Sigmoid colon (tissue), 7 donors: Measurements from ENCODE around the gene BCR. TPM values are rescaled to one million over a fixed set of nuclear protein-coding genes. Genes with fewer than 3 reads are reported as not detected.

Experiments used
- DNase-seq: peaks from one replicate; pipeline ENCODE4 v3.0.0-alpha.2; 2019
- H3K27ac ChIP-seq, 4 donors: fragments of 200-600 bp; sonication (generic); one replicate each; pipeline ENCODE4 v1.5.1; 2016 to 2019; ENCODE audit warnings: mild to moderate bottlenecking in 1 of 4
- H3K27me3 ChIP-seq, 3 donors: fragments of 200-600 bp; sonication (generic); one replicate each; pipeline ENCODE4 v1.5.1; 2019; ENCODE audit warnings: mild to moderate bottlenecking in 1 of 3
- H3K36me3 ChIP-seq, 4 donors: fragments of 200-600 bp; sonication (generic); one replicate each; pipeline ENCODE4 v1.5.1; 2016 to 2019
- H3K4me1 ChIP-seq, 4 donors: fragments of 200-600 bp; sonication (generic); one replicate each; pipeline ENCODE4 v1.5.1; 2017 to 2019
- H3K4me3 ChIP-seq, 4 donors: fragments of 200-600 bp; sonication (generic); one replicate each; pipeline ENCODE4 v1.5.1; 2017 to 2019; ENCODE audit warnings: mild to moderate bottlenecking in 2 of 4, moderate library complexity in 1 of 4
- H3K9me3 ChIP-seq, 4 donors: fragments of 200-600 bp in 3 of 4; sonication (generic) in 3 of 4; one replicate each; pipeline versions ENCODE4 v1.5.1 to v1.6.1; 2013 to 2019
- EP300 ChIP-seq, 4 donors: sonication (generic); formaldehyde crosslinking; IDR thresholded peaks; one replicate each; pipeline ENCODE4 v1.6.1; 2017; ENCODE audit warnings: antibody characterized with exemption in 4 of 4
- POLR2A ChIP-seq, 2 donors: fragments of 450-650 bp; IDR thresholded peaks; one replicate each; pipeline ENCODE4 v1.6.1; 2016; ENCODE audit warnings: antibody characterized with exemption in 2 of 2, mild to moderate bottlenecking in 2 of 2, moderate library complexity in 2 of 2
- POLR2AphosphoS5 ChIP-seq, 4 donors: sonication (generic); formaldehyde crosslinking; IDR thresholded peaks; one replicate each; pipeline ENCODE4 v1.6.1; 2017; ENCODE audit warnings: antibody characterized with exemption in 4 of 4
- WGBS, 2 donors: extraction: QIAGEN DNeasy Blood & Tissue Kit; methylation state at CpG; one replicate each; pipeline ENCODE4 v1.1.7; 2013; 5-methylcytosine and 5-hydroxymethylcytosine counted together
- intact Hi-C: fragments of 100-400 bp; cut with DNase I; formaldehyde crosslinking; loops from one replicate; pipeline ENCODE4 v1.15.1; 2023
- polyA plus RNA-seq, 3 donors: library from polyadenylated mRNA; stranded (reverse); fragments of 200-250 nt; gene quantifications; one replicate each; pipeline ENCODE4 v1.2.3, GENCODE V29; 2013
- total RNA-seq, 4 donors: library from RNA; depleted of rRNA; stranded (reverse); fragments of >200 nt; gene quantifications; one replicate each; pipeline ENCODE4 v1.1.0, GENCODE V29; 2016
- TF ChIP-seq, protein P1 (sequence below), 4 experiments: fragments of 450-650 bp in 3 of 4; fragments of 200-600 bp in 1 of 4; IDR thresholded peaks; one replicate each; pipeline ENCODE4 v1.5.1; 2016 to 2019; ENCODE audit warnings: antibody characterized with exemption in 4 of 4, mild to moderate bottlenecking in 3 of 4, moderate library complexity in 2 of 4
- donor health status: healthy with polysubstance abuse.
- donor health status: Bipolar disorder and iron deficiency.
- donor health status: healthy.

BCR gene
- total and polyA plus RNA-seq, 7 donors, result 10.8 to 39.9 (median 17.5) TPM

DNA sequence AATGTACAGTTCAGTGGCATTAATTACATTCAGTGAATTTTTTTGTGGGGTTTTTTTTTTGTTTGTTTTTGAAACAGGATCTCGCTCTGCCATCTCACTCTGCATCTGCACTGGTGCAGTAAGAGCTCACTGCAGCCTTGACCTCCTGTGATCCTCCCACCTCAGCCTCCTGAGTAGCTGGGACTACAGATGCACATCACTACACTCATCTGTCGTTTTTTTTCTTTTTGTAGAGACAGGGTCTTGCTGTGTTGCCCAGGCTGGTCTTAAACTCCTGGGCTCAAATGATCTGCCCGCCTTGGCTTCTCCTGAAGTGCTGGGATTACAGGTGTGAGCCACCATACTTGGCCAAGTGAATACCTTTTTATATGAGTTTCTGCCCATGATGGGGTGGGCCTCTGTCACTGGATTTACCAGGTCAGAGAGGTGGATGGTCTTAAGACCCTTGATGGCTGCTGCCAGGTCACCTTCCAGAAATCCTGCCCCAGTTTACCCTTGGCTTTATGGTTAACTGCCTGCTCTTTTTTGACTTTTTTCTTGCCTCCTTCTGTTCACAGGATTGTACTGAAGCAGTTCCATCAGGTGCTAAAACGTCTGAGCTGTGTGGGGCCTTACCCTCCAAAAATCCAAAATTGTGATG is 22.6 kb downstream of the BCR start:
- Histone ChIP-seq H3K36me3 (no peaks in the 10 kb centered on the region), H3K9me3 (no peaks in the 10 kb centered on the region), H3K27me3 (no peaks in the 10 kb centered on the region), H3K4me3 (no peak overlapping the region), H3K4me1 (peaks cover 0 to 33% (median 30%) of the 10 kb centered on the region in 4 donors), H3K27ac (peak overlapping the region in 2 of 4 donors; percentile 28 to 48)
- intact Hi-C loops, result no loop called here
- no peak for TF ChIP-seq POLR2A (IDR thresholded peaks at IDR 0.05)
- TF ChIP-seq, protein P1, sequence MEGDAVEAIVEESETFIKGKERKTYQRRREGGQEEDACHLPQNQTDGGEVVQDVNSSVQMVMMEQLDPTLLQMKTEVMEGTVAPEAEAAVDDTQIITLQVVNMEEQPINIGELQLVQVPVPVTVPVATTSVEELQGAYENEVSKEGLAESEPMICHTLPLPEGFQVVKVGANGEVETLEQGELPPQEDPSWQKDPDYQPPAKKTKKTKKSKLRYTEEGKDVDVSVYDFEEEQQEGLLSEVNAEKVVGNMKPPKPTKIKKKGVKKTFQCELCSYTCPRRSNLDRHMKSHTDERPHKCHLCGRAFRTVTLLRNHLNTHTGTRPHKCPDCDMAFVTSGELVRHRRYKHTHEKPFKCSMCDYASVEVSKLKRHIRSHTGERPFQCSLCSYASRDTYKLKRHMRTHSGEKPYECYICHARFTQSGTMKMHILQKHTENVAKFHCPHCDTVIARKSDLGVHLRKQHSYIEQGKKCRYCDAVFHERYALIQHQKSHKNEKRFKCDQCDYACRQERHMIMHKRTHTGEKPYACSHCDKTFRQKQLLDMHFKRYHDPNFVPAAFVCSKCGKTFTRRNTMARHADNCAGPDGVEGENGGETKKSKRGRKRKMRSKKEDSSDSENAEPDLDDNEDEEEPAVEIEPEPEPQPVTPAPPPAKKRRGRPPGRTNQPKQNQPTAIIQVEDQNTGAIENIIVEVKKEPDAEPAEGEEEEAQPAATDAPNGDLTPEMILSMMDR (IDR thresholded peaks at IDR 0.05), result no peak
- TF ChIP-seq EP300 (IDR thresholded peaks at IDR 0.05), result no peak
- no peak for TF ChIP-seq POLR2AphosphoS5 (IDR thresholded peaks at IDR 0.05)
- DNase-seq, result no peak
- WGBS, 2 donors, result 80 to 87% methylated on average over 4 of the region's 4 CpGs

DNA sequence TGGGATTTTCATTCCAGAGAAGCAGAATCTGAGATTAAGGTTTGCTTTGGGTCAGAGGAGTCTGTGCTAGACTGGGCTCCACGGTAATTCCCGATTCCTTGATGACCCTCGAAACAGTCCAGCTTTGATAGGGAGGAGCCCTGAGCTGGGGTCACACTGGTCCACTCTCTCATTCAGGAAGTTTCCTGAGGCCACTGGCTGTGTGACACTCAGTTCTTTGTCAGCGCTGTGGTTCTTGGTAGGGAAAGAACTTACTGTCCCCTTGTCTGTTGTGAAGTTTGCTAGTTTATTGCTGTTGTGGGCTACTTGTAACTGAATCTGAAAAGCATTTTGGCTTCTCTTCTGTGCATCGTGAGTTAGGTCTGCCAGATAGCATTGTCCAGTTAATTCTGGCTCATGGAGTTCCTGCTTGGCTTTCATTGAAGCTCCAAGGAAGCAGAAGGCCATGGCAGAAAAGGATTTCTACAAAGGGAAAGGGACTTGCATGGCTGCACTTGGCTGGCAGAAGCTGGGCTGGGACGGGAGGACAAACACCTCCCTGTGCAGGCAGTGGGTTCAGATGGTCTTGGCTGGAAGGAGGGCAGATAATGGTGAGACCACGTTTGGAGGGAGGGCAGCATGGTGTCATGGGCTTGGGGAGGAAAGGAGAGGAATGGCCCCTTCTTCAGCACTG is 23.3 kb downstream of the BCR start:
- H3K27ac ChIP-seq, result peak overlapping the region; percentile 48 to 72 (median 64)
- 83 to 89% methylated on average over 7 of the region's 7 CpGs for WGBS, 2 donors
- intact Hi-C loops, result no loop called here
- DNase-seq, result no peak
- TF ChIP-seq EP300 (IDR thresholded peaks at IDR 0.05), result peak in 1 of 4 donors; percentile 25
- TF ChIP-seq, protein P1 (IDR thresholded peaks at IDR 0.05), result no peak
- H3K4me3 ChIP-seq, result no peak overlapping the region
- no peaks in the 10 kb centered on the region for H3K36me3 ChIP-seq
- no peaks in the 10 kb centered on the region for H3K9me3 ChIP-seq
- H3K27me3 ChIP-seq, result no peaks in the 10 kb centered on the region
- peaks cover 0 to 33% (median 30%) of the 10 kb centered on the region in 4 donors for H3K4me1 ChIP-seq

DNA sequence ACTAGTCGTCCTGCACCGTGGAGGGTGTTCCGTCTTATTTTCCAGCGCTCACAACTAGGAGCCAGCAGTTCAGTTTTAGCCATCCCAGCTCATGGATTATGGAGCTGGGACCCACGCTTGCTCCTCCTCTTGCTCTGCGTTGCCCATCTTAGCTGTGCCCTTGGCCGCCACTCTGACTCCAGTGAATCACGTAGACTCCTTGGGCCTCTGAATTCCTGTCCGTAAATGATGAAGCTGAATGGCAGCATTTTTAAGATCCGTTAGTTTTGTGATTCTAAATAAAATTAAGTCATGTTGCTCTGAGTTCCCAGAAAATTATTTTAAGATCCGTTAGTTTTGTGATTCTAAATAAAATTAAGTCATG is 23.8 kb downstream of the BCR start:
- H3K27ac ChIP-seq, result peak overlapping the region; percentile 45 to 72 (median 64)
- H3K9me3 ChIP-seq, result no peaks in the 10 kb centered on the region
- H3K27me3 ChIP-seq, result no peaks in the 10 kb centered on the region
- peaks cover 0 to 33% (median 27%) of the 10 kb centered on the region in 4 donors for H3K4me1 ChIP-seq
- no peak for TF ChIP-seq POLR2A (IDR thresholded peaks at IDR 0.05)
- TF ChIP-seq EP300 (IDR thresholded peaks at IDR 0.05), result no peak
- TF ChIP-seq POLR2AphosphoS5 (IDR thresholded peaks at IDR 0.05), result no peak
- TF ChIP-seq, protein P1 (IDR thresholded peaks at IDR 0.05), result no peak
- WGBS, 2 donors, result 94 to 96% methylated on average over 11 of the region's 11 CpGs
- H3K4me3 ChIP-seq, result no peak overlapping the region
- H3K36me3 ChIP-seq, result no peaks in the 10 kb centered on the region
- intact Hi-C loops, result no loop called here
- no peak for DNase-seq

DNA sequence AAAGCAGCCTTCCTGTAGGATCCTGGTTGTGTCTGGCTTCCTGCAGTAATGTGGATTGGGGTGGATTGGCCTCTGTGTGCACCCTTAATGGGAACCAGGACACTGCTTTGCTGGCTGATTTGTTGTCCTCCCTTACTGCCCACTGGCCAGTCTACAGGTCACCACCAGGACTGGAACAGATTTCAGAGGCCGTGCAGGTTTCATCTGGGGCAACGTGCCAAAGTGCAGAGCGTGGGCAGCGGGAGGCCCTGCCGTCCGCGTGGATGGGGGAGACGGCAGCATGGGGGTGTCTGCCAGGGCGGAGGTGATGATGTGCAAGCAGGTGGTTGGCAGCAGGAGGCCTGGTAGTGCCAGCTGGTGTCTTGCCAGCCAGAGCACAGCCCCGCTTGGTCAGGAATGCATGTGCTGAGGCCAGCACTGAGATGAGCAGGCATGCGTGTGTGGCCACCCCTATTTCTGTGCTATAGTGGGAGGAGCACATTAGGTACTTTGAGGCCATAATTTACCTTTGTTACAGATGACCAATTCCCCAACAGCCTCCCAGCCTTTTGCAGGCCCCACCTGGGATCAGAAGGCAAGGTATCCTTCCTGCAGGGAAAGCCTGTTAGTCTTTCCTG is 24.3 kb downstream of the BCR start:
- TF ChIP-seq EP300 (IDR thresholded peaks at IDR 0.05) (no peak), POLR2AphosphoS5 (IDR thresholded peaks at IDR 0.05) (peak in 3 of 4 donors; percentile 14 to 65 (median 33)), POLR2A (IDR thresholded peaks at IDR 0.05) (no peak)
- TF ChIP-seq, protein P1 (IDR thresholded peaks at IDR 0.05), result no peak
- peaks cover 0 to 33% (median 24%) of the 10 kb centered on the region in 4 donors for H3K4me1 ChIP-seq
- peak; percentile 79 for DNase-seq

More for the DNA sequence above, 24.3 kb downstream of the BCR start:
- Histone ChIP-seq H3K9me3 (no peaks in the 10 kb centered on the region), H3K4me3 (no peak overlapping the region), H3K36me3 (no peaks in the 10 kb centered on the region), H3K27me3 (no peaks in the 10 kb centered on the region), H3K27ac (peak overlapping the region; percentile 45 to 72 (median 64))
- WGBS, 2 donors, result 37 to 68% methylated on average over 11 of the region's 11 CpGs
- intact Hi-C loops, result no loop called here
